Ishikawa (cell line): ENCODE results near the gene CYP2S1.

ENCODE experiments used
- CEBPB ChIP-seq: IDR thresholded peaks from 2 replicates; pipeline ENCODE4 v1.6.1; 2012
- CREB1 ChIP-seq: IDR thresholded peaks from 2 replicates; pipeline ENCODE4 v1.6.1; 2012; ENCODE audit warnings: low read depth
- EGR1 ChIP-seq: IDR thresholded peaks from 2 replicates; pipeline ENCODE4 v1.6.1; 2012
- EP300 ChIP-seq: IDR thresholded peaks from 2 replicates; pipeline ENCODE4 v1.6.1; 2012; ENCODE audit warnings: borderline replicate concordance
- FOXM1 ChIP-seq: IDR thresholded peaks from 2 replicates; pipeline ENCODE4 v1.6.1; 2012; ENCODE audit warnings: low read depth, borderline replicate concordance
- NFIC ChIP-seq: IDR thresholded peaks from 2 replicates; pipeline ENCODE4 v1.6.1; 2012
- RAD21 ChIP-seq: IDR thresholded peaks from 2 replicates; pipeline ENCODE4 v1.6.1; 2012; ENCODE audit warnings: low read depth
- TAF1 ChIP-seq: IDR thresholded peaks from 2 replicates; pipeline ENCODE4 v1.6.1; 2012; ENCODE audit warnings: low read depth, mild to moderate bottlenecking
- TCF12 ChIP-seq: IDR thresholded peaks from 2 replicates; pipeline ENCODE4 v1.6.1; 2012; ENCODE audit warnings: low read depth
- TEAD4 ChIP-seq: IDR thresholded peaks from 2 replicates; pipeline ENCODE4 v1.6.1; 2012
- YY1 ChIP-seq: IDR thresholded peaks from 2 replicates; pipeline ENCODE4 v1.6.1; 2012; ENCODE audit warnings: low read depth
- ZBTB7A ChIP-seq: IDR thresholded peaks from 2 replicates; pipeline ENCODE4 v1.6.1; 2012; ENCODE audit warnings: low read depth
- TF ChIP-seq, protein P1 (sequence below): IDR thresholded peaks from 2 replicates; pipeline ENCODE4 v1.6.1; 2012
- TF ChIP-seq, protein P2 (sequence below): IDR thresholded peaks from 2 replicates; pipeline ENCODE4 v1.6.1; 2012
- TF ChIP-seq, protein P3 (sequence below): IDR thresholded peaks from 2 replicates; pipeline ENCODE4 v1.6.1; 2012; ENCODE audit warnings: low read depth, mild to moderate bottlenecking

Gene CYP2S1, protein sequence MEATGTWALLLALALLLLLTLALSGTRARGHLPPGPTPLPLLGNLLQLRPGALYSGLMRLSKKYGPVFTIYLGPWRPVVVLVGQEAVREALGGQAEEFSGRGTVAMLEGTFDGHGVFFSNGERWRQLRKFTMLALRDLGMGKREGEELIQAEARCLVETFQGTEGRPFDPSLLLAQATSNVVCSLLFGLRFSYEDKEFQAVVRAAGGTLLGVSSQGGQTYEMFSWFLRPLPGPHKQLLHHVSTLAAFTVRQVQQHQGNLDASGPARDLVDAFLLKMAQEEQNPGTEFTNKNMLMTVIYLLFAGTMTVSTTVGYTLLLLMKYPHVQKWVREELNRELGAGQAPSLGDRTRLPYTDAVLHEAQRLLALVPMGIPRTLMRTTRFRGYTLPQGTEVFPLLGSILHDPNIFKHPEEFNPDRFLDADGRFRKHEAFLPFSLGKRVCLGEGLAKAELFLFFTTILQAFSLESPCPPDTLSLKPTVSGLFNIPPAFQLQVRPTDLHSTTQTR

DNA sequence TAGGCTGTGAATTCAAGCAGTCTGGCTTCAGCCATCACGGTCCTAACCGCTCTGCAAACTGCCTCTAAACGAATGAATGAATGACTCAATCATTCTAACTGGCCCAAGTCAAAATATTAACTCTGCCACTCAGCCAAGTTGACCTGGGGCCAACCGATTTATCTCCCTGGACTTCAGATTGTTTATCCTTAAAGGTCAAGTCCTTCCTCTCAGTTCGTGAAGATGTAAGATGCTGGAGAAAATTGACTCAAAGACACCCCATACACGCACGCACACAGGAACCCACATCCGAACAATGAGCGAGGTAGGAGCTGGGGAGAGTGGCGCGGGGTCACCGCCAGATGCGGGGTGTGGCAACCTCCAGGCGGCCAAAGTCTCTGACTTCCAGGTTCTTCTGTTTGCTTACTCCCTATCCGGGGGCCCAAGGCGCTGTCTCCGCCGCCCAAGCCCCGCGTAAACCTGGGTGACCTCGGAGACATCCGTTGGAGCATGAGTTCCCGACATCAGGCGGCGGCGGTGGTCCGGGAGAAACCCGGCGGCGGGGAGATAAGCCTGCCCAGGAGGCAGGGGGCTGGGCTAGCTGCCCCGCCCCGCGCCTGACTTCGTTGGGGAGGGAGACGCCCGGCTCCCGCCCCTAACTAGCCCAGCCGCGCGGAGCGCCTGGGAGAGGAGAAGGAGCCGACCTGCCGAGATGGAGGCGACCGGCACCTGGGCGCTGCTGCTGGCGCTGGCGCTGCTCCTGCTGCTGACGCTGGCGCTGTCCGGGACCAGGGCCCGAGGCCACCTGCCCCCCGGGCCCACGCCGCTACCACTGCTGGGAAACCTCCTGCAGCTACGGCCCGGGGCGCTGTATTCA, at the start of gene CYP2S1:
CYP2S1 (plus strand) TSS at position 646 of the 856 bp plus-strand sequence; CDS start at position 692, 46 bp downstream.
- no peak for TF ChIP-seq YY1
- no peak for TF ChIP-seq TCF12
- no peak for TF ChIP-seq NFIC
- TF ChIP-seq CREB1, result no peak
- no peak for TF ChIP-seq ZBTB7A
- TF ChIP-seq RAD21, result no peak
- TF ChIP-seq, protein P1, sequence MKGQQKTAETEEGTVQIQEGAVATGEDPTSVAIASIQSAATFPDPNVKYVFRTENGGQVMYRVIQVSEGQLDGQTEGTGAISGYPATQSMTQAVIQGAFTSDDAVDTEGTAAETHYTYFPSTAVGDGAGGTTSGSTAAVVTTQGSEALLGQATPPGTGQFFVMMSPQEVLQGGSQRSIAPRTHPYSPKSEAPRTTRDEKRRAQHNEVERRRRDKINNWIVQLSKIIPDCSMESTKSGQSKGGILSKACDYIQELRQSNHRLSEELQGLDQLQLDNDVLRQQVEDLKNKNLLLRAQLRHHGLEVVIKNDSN, result no peak
- TF ChIP-seq, protein P2, sequence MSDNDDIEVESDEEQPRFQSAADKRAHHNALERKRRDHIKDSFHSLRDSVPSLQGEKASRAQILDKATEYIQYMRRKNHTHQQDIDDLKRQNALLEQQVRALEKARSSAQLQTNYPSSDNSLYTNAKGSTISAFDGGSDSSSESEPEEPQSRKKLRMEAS, result no peak
- TF ChIP-seq TEAD4, result no peak
- no peak for TF ChIP-seq CEBPB
- TF ChIP-seq, protein P3, sequence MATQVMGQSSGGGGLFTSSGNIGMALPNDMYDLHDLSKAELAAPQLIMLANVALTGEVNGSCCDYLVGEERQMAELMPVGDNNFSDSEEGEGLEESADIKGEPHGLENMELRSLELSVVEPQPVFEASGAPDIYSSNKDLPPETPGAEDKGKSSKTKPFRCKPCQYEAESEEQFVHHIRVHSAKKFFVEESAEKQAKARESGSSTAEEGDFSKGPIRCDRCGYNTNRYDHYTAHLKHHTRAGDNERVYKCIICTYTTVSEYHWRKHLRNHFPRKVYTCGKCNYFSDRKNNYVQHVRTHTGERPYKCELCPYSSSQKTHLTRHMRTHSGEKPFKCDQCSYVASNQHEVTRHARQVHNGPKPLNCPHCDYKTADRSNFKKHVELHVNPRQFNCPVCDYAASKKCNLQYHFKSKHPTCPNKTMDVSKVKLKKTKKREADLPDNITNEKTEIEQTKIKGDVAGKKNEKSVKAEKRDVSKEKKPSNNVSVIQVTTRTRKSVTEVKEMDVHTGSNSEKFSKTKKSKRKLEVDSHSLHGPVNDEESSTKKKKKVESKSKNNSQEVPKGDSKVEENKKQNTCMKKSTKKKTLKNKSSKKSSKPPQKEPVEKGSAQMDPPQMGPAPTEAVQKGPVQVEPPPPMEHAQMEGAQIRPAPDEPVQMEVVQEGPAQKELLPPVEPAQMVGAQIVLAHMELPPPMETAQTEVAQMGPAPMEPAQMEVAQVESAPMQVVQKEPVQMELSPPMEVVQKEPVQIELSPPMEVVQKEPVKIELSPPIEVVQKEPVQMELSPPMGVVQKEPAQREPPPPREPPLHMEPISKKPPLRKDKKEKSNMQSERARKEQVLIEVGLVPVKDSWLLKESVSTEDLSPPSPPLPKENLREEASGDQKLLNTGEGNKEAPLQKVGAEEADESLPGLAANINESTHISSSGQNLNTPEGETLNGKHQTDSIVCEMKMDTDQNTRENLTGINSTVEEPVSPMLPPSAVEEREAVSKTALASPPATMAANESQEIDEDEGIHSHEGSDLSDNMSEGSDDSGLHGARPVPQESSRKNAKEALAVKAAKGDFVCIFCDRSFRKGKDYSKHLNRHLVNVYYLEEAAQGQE, result no peak
- TF ChIP-seq FOXM1, result no peak
- TF ChIP-seq EGR1, result no peak
- no peak for TF ChIP-seq EP300
- TF ChIP-seq TAF1, result no peak

DNA sequence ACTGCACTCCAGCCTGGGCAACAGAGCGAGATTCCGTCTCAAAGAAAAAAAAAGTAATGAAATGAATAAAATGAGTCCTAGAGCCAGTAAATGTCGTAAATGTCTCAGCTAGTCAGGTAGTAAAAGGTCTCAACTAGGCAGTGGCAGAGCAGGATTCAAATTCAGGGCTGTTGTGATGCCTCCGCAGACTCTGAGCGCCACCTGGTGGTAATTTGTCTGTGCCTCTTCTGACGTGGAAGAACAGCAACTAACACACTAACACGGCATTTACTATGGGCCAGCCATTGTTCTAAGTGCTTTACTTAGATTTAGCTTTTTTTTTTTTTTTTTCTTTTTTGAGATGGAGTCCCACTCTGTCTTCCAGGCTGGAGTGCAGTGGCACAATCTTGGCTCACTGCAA, 48.6 kb upstream of the CYP2S1 start:
- TF ChIP-seq CEBPB (no peak), RAD21 (peak; percentile 93), CREB1 (no peak)

DNA sequence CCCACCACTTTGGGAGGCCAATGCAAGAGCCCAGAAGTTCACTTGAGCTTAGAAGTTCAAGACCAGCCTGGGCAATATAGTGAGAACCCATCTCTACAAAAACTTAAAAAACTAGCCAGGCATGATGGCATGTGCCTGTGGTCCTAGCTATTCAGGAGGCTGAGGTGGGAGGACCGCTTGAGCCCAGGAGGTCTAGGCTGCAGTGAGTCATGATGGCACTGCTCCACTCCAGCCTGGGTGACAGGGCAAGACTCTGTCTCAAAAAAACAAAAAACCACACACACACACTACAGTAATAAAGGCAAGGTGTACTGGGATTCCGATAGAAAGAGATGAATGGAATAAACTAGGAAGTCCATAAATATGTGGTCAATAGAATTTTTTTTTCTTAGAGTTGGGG, 43.2 kb upstream of the CYP2S1 start:
- TF ChIP-seq NFIC, result no peak
- TF ChIP-seq ZBTB7A, result no peak
- TF ChIP-seq, protein P2, result no peak
- TF ChIP-seq TEAD4, result no peak
- TF ChIP-seq EP300, result no peak
- TF ChIP-seq TAF1, result no peak
- no peak for TF ChIP-seq YY1
- no peak for TF ChIP-seq FOXM1
- TF ChIP-seq CEBPB, result no peak
- TF ChIP-seq, protein P1, result no peak
- no peak for TF ChIP-seq TCF12
- no peak for TF ChIP-seq EGR1
- TF ChIP-seq CREB1, result no peak
- TF ChIP-seq, protein P3, result no peak
- no peak for TF ChIP-seq RAD21

DNA sequence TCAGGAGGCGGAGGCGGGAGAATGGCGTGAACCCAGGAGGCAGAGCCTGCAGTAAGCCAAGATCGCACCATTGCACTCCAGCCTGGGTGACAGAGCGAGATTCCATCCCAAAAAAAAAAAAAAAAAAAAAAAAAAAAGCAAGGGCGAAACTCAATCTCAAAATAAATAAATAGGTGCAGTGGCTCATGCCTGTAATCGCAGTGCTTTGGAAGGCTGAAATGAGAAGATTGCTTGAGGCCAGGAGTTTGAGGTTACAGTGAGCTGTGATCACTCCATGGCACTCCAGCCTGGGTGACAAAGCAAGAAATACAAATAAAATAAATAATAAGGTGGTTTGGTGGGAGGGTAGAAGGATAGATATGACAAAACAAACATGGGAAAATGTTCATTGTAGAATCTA, 39.0 kb upstream of the CYP2S1 start:
- TF ChIP-seq EP300, result no peak
- no peak for TF ChIP-seq TAF1
- no peak for TF ChIP-seq TEAD4

DNA sequence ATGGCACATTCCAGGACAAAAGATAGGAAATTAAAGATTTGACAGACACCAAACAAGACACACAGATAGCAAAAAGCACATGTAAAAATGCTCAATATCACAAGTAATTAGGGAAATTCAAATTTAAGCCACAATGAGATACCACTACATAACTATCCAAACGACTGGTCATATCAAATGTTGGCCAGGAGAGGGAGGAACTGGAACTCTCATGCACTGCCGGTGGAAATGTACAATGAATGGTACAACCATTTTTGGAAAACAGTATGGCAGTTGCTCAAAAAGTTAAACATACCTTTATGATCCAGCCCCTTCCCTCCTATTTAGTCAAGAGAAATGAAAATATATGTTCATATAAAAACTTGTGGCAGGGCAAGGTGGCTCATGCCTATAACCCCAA, 36.8 kb upstream of the CYP2S1 start:
- TF ChIP-seq RAD21 (no peak), YY1 (no peak), NFIC (no peak), EGR1 (no peak), FOXM1 (no peak)
- TF ChIP-seq, protein P1, result no peak
